ENCODE results near the gene ATP2B1. TPM values are rescaled to one million over a fixed set of nuclear protein-coding genes. Genes with fewer than 3 reads are reported as not detected.

The ATP2B1 gene
- total RNA-seq, 1 experiment from 2014 or later = 20.6 TPM

DNA sequence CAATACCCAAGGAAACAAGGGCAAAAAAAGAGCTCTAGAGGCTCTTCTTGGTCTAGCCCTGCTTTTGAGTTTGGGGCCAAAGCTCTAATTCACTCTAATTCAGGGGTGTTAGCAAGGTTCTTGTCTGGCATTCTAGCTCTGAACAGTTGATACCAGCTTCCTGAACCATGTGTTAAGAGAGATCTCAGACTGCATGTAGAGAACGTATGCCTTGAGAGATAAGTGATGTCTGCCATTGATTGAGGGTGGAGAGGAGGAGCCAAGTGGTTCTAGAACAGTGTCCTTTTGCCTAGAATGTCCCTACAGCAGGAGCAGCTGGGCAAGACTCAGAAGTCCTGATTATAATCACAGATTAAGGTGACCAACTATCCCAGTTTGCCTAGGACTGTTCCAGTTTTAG lies 164.6 kb downstream of the ATP2B1 start:
- Histone ChIP-seq H3K9ac (ENCODE audit: extremely low read depth, insufficient read length, low read length) (no peak overlapping the region), H2BK20ac (ENCODE audit: low read depth, low read length, poor library complexity, severe bottlenecking) (no peak overlapping the region), H3K23me2 (ENCODE audit: insufficient read length, low read depth, low read length, poor library complexity, severe bottlenecking) (no peaks in the 10 kb centered on the region), H4K20me1 (ENCODE audit: control insufficient read depth, insufficient read depth, insufficient read length) (no peaks in the 10 kb centered on the region), H3K9me3 (ENCODE audit: control insufficient read depth, low read depth, low read length) (no peaks in the 10 kb centered on the region), H3K23ac (ENCODE audit: insufficient read length, low read depth, low read length) (no peak overlapping the region), H3K4me2 (ENCODE audit: insufficient read depth, insufficient read length, low read length) (no peak overlapping the region), H2BK120ac (ENCODE audit: low read depth, low read length, poor library complexity, severe bottlenecking) (no peak overlapping the region), H2BK12ac (ENCODE audit: insufficient read length, low read depth, low read length) (no peak overlapping the region), H2BK15ac (ENCODE audit: low read depth, low read length) (no peak overlapping the region), H3K4me1 (ENCODE audit: insufficient read depth, low read length) (no peaks in the 10 kb centered on the region), H2BK5ac (ENCODE audit: insufficient read length, low read length) (no peak overlapping the region), H4K8ac (replicated peaks; ENCODE audit: insufficient read length, low read depth, low read length) (no peak overlapping the region), H3K18ac (ENCODE audit: insufficient read length, low read depth, low read length) (no peak overlapping the region), H2AFZ (ENCODE audit: low read length) (no peak overlapping the region), H3K79me1 (ENCODE audit: insufficient read depth, low read depth, low read length, poor library complexity, severe bottlenecking) (no peaks in the 10 kb centered on the region), H3K79me2 (ENCODE audit: insufficient read depth, low read length) (no peaks in the 10 kb centered on the region), H3K14ac (ENCODE audit: insufficient read depth, low read length) (no peak overlapping the region), H4K5ac (ENCODE audit: insufficient read length, low read depth, low read length) (no peak overlapping the region), H3K27ac (ENCODE audit: insufficient read length, low read depth, low read length) (no peak overlapping the region), H4K91ac (ENCODE audit: insufficient read length, low read depth, low read length) (no peak overlapping the region), H2AK5ac (ENCODE audit: insufficient read length, low read length) (no peak overlapping the region), H3K27me3 (ENCODE audit: insufficient read depth, low read length) (no peaks in the 10 kb centered on the region), H3T11ph (ENCODE audit: low read length) (no peak overlapping the region), H3K4ac (ENCODE audit: low read depth, low read length) (no peak overlapping the region), H3K56ac (ENCODE audit: insufficient read length, low read depth, low read length) (no peak overlapping the region)
- H3K36me3 Mint-ChIP-seq (ENCODE audit: insufficient read depth in 1 of 3, low read depth in 3 of 3) = no peaks in the 10 kb centered on the region
- H3K4me3 Mint-ChIP-seq = no peak overlapping the region
- WGBS (ENCODE audit: extremely low coverage, insufficient read length, low lambda C conversion rate) = no CpG with 5 or more reads among the region's 1 CpG
- no peak overlapping the region for H3K27ac Mint-ChIP-seq
- peaks cover 4% of the 10 kb centered on the region for H3K27me3 Mint-ChIP-seq (ENCODE audit: low read depth)
- H3K9me3 Mint-ChIP-seq = no peaks in the 10 kb centered on the region
- TF ChIP-seq, protein P1, sequence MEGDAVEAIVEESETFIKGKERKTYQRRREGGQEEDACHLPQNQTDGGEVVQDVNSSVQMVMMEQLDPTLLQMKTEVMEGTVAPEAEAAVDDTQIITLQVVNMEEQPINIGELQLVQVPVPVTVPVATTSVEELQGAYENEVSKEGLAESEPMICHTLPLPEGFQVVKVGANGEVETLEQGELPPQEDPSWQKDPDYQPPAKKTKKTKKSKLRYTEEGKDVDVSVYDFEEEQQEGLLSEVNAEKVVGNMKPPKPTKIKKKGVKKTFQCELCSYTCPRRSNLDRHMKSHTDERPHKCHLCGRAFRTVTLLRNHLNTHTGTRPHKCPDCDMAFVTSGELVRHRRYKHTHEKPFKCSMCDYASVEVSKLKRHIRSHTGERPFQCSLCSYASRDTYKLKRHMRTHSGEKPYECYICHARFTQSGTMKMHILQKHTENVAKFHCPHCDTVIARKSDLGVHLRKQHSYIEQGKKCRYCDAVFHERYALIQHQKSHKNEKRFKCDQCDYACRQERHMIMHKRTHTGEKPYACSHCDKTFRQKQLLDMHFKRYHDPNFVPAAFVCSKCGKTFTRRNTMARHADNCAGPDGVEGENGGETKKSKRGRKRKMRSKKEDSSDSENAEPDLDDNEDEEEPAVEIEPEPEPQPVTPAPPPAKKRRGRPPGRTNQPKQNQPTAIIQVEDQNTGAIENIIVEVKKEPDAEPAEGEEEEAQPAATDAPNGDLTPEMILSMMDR (conservative IDR thresholded peaks at IDR 0.05) = no peak
- peaks cover 17 to 19% of the 10 kb centered on the region in 2 experiments for H3K4me1 Mint-ChIP-seq
- no peak for DNase-seq
